HG03565 (cell line): ENCODE measurements around the gene TEAD1.

ENCODE experiments used
- ATAC-seq: cut with Tn5 transposase; IDR thresholded peaks from one replicate; pipeline ENCODE4 v1.9.1; 2021; ENCODE audit warnings: mild to moderate bottlenecking, moderate library complexity; ENCODE audit not compliant: unreplicated experiment

Gene TEAD1

DNA sequence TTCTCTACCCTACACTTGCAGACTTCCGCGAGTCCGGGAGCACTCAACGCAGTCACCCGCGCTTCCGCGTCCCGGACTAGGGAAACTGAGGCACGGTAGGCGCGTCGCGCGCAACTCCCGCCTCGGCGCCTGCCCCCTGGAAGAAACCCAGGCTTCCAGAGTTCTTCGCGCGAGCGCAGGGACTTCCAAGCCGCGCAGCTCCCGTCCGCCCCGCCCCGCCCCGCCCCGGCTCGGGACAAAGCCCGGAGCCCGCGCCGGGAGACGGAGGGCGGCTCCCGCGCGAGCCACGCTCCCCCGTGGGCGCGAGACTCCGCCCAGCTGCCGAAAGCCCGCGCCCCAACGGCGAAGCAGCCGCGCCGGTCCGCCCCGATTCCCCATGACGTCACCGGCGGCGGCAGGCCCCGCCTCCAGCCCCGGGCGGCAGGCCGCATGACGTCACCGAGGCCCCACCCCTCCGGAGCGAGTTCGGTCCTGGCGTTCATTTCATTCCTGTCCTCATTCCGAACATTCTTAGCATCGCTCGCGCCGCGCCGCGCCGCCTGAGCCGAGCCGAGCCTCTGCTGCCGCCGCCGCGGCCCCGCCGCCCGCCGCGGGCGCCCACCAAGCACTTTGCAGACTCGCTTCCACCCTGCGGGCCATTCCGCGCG lies at the start of gene TEAD1:
Gene TEAD1 (plus strand): TSS at position 498 of the 647 bp plus-strand sequence.
- peak; percentile 77 for ATAC-seq

DNA sequence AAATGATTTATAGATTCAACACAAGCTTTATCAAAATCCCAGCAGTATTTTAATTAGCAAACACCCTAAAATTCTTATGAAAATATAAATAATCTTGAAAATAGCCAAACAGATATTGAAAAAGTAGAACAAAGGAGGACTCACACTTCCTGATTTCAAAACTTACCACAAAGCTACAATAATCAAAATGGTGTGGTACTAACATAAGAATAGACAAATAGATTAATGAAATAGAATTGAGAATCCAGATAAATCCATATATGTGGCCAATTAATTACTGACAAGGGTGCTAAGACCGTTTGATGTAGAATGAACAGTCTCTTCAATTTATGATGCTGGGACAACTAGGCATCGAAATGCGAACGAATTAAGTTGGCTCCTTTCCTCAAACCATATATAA lies 49.6 kb upstream of the TEAD1 start:
- no peak for ATAC-seq

GRCh38 chr11:12625438-12626071 lies 48.7 kb upstream of the TEAD1 start:
- no peak for ATAC-seq

DNA sequence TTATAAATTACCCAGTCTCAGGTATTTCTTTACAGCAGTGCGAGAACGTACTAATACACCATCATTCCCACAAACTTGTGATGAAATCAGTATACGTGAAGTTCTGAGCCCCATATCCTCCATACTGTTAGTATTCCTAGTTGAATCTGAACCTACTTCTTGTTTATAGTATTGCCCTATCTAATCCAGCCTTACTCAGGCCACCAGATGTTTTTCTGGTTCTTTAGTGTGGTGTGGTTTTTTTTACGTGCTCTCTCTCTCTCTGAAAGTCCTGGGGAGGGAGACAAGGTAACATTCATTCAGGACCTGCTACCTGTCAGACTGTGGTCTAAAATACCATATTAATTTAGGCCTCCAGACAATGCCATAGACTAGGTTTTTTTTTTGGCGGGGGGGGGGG lies 47.6 kb upstream of the TEAD1 start:
- no peak for ATAC-seq

GRCh38 chr11:12628314-12628713 lies 45.9 kb upstream of the TEAD1 start:
- no peak for ATAC-seq

DNA sequence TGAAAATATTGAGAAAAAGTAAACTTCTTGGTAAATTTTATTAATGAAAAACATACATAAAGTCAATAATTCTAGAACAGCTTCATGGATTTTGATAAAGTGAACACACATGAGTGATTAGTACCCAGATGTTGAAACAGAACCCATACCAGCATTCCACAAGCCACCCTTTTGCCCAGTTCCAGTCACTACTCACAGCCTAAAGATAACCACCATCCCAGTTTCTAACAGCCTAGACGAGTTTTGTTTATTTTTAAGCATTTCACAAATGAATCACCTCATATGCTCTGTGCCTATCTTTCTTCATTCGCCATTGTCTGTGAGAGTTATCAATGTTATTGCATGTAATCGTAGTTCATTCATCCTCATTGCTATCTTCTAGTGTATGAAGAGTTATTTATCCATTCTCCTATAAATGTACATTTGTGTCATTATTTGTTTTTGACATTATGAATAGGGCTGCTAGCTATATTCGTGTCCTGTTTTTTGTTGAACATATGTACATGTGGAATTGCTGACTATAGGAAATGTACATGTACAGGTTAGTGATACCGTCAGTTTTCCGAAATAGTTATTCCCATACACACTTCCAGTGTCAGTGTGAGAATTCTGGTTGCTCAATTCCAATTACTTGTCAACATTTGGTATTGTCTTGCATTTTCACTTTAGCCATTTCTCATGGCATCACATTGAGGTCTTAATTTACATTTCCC lies 44.5 kb upstream of the TEAD1 start:
- no peak for ATAC-seq

DNA sequence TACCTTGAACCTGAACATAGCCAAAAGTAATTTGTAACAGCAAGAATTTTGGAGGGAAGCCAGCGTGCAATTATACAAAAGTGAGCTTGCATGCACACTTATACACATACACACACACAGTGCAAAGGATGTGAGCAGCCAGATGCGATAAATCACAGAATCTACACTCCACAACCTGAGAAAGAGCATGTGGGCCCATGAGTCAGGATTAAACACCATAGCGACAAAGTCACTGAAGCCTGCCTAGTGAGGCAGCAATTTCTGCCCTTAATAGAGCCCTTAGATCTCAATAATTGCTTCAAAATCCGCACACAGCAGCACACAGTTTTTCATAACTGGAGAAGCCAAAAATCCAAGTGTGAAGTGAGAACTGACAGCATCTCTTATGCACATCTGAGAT lies 42.6 kb upstream of the TEAD1 start:
- no peak for ATAC-seq

DNA sequence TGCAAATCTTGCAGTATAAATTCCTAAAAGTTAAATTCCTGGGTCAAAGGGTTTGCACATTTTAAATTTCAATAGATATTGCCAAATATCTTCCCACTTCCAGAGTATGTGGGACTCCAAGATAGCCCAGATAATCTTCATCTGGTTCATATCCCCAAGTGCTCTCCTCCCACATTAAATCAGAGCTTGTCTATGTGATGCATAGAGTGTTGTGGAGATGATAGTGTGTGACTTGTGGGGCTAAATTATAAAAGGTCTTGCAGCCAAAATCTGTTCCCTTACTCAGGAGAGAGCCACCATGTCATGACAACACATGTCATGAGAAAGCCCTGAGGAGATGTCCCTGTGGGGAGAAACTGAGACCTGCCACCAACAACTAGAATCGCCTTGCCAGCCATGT lies 39.9 kb upstream of the TEAD1 start:
- ATAC-seq, result no peak

GRCh38 chr11:12636871-12637410 lies 37.3 kb upstream of the TEAD1 start:
- no peak for ATAC-seq

DNA sequence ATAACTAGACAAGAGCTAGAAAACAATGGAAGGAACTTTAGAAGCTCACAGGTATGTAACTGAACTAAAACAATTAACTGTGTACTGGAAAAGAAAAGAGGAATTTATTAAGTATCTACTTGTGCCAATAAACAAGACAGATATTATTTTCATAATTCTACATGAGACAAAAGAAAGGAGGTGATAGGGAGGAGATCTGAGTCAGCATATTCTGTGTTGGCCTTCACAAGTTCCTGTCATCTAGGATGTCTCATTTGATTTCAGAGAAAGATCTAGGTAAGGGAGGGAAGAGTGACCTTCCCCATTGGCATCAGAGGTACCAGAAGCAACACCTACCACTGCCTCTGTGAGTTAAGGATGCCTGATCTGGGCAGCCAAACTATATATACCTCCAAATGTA lies 34.8 kb upstream of the TEAD1 start:
- ATAC-seq, result no peak

GRCh38 chr11:12640355-12640754 lies 33.9 kb upstream of the TEAD1 start:
- no peak for ATAC-seq

- no peak for ATAC-seq
Measured at GRCh38 chr11:12640926-12641849, 33.0 kb upstream of the TEAD1 start.

GRCh38 chr11:12642040-12642439 lies 32.2 kb upstream of the TEAD1 start:
- no peak for ATAC-seq

- no peak for ATAC-seq
Measured at GRCh38 chr11:12642806-12643428, 31.3 kb upstream of the TEAD1 start.

DNA sequence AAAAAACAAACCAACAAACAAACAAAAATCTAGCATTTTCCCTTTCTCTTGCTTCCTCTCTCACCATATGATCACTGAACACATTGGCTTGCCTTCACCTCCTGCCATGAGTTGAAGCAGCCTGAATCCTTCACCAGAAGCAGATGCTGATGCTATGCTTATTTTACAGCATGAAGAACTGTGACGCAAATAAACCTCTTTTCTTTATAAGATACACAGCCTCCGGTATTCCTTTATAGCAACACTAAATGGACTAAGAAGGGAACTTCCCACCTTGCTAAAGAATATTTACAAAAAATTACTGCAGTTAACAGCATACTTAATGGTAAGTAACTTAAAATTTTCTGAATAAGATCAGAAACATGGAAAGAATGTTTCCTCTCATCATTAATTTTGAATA lies 27.7 kb upstream of the TEAD1 start:
- ATAC-seq, result no peak

DNA sequence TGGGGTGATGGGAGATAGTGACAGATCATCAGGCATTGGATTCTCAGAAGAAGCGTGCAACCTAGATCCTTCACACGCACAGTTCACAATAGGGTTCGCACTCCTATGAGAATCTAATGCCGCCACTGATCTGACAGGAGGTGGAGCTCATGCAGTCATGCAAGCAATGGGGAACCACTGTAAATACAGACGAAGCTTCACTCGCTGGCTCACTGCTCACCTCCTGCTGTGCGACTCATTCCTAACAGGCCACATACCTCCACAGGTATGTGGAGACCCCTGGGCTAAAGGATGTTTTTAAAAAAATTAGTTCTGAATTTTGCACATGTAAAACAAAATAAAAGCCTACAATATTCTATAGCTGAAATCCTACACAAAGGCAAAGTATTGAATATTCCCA lies 20.5 kb upstream of the TEAD1 start:
- ATAC-seq, result no peak

DNA sequence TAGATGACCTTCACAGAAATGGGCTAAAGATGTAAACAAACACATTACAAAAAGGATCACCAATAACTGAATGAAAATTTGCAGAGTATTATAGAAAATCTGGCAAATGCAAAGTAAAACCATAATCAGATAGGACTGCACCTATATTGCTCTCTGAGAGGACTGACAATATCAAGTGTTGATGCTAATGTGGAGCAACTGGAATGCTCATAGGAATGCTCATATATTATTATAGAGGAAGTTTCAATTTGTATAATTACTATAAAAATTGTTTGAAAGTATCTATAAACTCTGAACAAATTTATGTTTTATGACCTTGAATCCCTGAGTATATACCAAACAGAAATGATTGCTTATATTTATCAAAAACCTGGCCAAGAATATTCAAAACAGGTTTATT lies 18.4 kb upstream of the TEAD1 start:
- ATAC-seq, result no peak

- ATAC-seq, result no peak
Measured at GRCh38 chr11:12657336-12657735, 16.9 kb upstream of the TEAD1 start.

DNA sequence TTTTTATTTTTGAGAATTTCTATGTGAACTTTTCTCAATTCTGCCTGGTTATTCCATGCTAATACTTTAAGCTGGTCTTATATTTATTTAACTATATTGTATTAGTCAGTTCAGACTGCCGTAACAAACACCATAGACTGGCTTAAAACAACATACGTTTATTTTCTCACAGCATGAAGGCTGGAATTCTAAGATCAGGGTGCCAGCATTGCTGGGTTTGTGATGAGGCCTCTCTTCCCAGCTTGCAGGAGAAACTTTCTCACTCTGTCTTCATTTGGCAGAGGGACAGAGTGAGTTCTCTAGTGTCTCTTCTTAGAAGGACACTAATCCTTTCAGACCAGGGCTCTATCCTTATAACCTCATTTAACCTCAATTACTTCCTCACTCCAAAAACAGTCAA lies 16.2 kb upstream of the TEAD1 start:
- no peak for ATAC-seq

DNA sequence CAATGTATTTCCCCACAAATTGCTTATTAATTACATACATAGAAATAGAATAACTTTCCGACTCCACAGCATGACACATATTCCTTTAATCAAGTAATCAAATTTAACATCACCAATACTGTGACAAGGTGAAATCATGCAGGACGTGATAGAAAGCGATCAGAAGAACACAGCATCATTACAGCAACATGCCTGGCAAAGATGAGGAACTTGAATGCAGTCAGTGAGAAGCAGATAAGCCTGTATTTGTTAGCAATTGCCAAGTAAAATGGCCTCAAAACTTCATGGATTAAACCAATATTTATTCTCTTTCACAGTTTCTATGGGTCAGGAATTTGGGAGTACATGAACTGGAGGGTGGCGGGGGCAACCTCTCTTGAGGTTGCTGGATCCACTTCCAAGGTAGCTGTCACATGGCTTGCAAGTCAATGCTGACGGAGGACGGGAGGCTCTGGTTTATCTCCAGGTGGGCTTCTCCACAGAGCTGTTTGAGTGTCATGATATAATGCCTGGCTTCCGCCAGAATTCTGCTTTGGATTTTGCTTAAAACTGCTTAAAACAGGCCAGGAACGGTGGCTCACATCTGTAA lies 12.0 kb upstream of the TEAD1 start:
- no peak for ATAC-seq
